Measurements from ENCODE around the gene CLASP1.

DNA sequence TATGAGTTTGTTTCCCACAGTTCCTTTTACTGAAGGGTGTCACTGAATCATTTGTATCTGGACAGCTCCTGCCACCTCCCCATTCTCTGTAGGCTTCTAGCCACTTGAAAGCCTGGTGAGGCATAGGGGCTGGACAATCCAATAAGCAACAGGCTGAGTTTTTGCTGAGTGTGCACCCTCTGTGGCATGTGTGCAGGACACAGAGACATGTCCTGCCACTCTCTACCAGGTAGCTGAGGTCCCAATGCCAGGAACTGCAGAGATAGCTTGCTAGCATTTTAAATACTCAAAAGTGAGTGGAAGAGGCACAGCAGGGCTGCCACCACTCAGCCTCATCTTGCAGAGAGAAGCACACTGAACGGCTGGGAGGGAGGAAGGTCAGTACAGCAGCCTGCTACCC lies 287.0 kb downstream of the CLASP1 start:
- TF ChIP-seq CTCF (IDR thresholded peaks at IDR 0.05; ENCODE audit: insufficient read depth, low read length) (no peak), POLR2AphosphoS5 (IDR thresholded peaks at IDR 0.05; ENCODE audit: low read depth) (no peak), SPI1 (IDR thresholded peaks at IDR 0.05; ENCODE audit: borderline replicate concordance, low read depth) (no peak)
- TF ChIP-seq, protein P1, sequence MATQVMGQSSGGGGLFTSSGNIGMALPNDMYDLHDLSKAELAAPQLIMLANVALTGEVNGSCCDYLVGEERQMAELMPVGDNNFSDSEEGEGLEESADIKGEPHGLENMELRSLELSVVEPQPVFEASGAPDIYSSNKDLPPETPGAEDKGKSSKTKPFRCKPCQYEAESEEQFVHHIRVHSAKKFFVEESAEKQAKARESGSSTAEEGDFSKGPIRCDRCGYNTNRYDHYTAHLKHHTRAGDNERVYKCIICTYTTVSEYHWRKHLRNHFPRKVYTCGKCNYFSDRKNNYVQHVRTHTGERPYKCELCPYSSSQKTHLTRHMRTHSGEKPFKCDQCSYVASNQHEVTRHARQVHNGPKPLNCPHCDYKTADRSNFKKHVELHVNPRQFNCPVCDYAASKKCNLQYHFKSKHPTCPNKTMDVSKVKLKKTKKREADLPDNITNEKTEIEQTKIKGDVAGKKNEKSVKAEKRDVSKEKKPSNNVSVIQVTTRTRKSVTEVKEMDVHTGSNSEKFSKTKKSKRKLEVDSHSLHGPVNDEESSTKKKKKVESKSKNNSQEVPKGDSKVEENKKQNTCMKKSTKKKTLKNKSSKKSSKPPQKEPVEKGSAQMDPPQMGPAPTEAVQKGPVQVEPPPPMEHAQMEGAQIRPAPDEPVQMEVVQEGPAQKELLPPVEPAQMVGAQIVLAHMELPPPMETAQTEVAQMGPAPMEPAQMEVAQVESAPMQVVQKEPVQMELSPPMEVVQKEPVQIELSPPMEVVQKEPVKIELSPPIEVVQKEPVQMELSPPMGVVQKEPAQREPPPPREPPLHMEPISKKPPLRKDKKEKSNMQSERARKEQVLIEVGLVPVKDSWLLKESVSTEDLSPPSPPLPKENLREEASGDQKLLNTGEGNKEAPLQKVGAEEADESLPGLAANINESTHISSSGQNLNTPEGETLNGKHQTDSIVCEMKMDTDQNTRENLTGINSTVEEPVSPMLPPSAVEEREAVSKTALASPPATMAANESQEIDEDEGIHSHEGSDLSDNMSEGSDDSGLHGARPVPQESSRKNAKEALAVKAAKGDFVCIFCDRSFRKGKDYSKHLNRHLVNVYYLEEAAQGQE (IDR thresholded peaks at IDR 0.05; ENCODE audit: insufficient replicate concordance, low read depth) = no peak

Measured in HL-60 (cell line).